ENCODE data around the gene EFNA2.

EFNA2 gene

GRCh38 chr19:1293782-1294604, 8.3 kb downstream of the EFNA2 start:
- no peak for DNase-seq (ENCODE audit: low spot score)
- in situ Hi-C loops (cut with MboI; ENCODE audit: low pct_unique_long_range_greater_than_20kb, low sequenced_read_pairs, unreplicated experiment) = loop anchor here (25.0 kb wide), 1 partner anchor 93 kb away; the partner anchor contains the start of gene NDUFS7
- no peak for TF ChIP-seq CTCF (IDR thresholded peaks at IDR 0.05; ENCODE audit: extremely low read depth, insufficient read depth, missing control alignments)

- no peak for TF ChIP-seq CTCF (IDR thresholded peaks at IDR 0.05; ENCODE audit: extremely low read depth, insufficient read depth, missing control alignments)
- no peak for DNase-seq (ENCODE audit: low spot score)
- in situ Hi-C loops (cut with MboI; ENCODE audit: low pct_unique_long_range_greater_than_20kb, low sequenced_read_pairs, unreplicated experiment) = loop anchor here (25.0 kb wide), 1 partner anchor 93 kb away; the partner anchor contains the start of gene NDUFS7
Measured at GRCh38 chr19:1294688-1295087, 9.0 kb downstream of the EFNA2 start.

- TF ChIP-seq CTCF (IDR thresholded peaks at IDR 0.05; ENCODE audit: extremely low read depth, insufficient read depth, missing control alignments) = no peak
- DNase-seq (ENCODE audit: low spot score) = peak; percentile 84
- in situ Hi-C loops (cut with MboI; ENCODE audit: low pct_unique_long_range_greater_than_20kb, low sequenced_read_pairs, unreplicated experiment) = loop anchor here (25.0 kb wide), 1 partner anchor 92 kb away; the partner anchor contains the start of gene NDUFS7
Measured at GRCh38 chr19:1295169-1296012, 9.7 kb downstream of the EFNA2 start.

- in situ Hi-C loops (cut with MboI; ENCODE audit: low pct_unique_long_range_greater_than_20kb, low sequenced_read_pairs, unreplicated experiment) = loop anchor here (25.0 kb wide), 1 partner anchor 91 kb away; the partner anchor contains the start of gene NDUFS7
- no peak for DNase-seq (ENCODE audit: low spot score)
- no peak for TF ChIP-seq CTCF (IDR thresholded peaks at IDR 0.05; ENCODE audit: extremely low read depth, insufficient read depth, missing control alignments)
Measured at GRCh38 chr19:1296078-1296477, 10.4 kb downstream of the EFNA2 start.

GRCh38 chr19:1296575-1297271, 11.1 kb downstream of the EFNA2 start:
- no peak for TF ChIP-seq CTCF (IDR thresholded peaks at IDR 0.05; ENCODE audit: extremely low read depth, insufficient read depth, missing control alignments)
- in situ Hi-C loops (cut with MboI; ENCODE audit: low pct_unique_long_range_greater_than_20kb, low sequenced_read_pairs, unreplicated experiment) = loop anchor here (25.0 kb wide), 1 partner anchor 91 kb away; the partner anchor contains the start of gene NDUFS7
- DNase-seq (ENCODE audit: low spot score) = no peak

GRCh38 chr19:1298235-1298634, 12.6 kb downstream of the EFNA2 start:
- no peak for TF ChIP-seq CTCF (IDR thresholded peaks at IDR 0.05; ENCODE audit: extremely low read depth, insufficient read depth, missing control alignments)
- no peak for DNase-seq (ENCODE audit: low spot score)
- in situ Hi-C loops (cut with MboI; ENCODE audit: low pct_unique_long_range_greater_than_20kb, low sequenced_read_pairs, unreplicated experiment) = loop anchor here (25.0 kb wide), 1 partner anchor 89 kb away; the partner anchor contains the start of gene NDUFS7
